HuH-7.5 (cell line): ENCODE data around the gene PHF23.

Source experiments
- DNase-seq: peaks from one replicate; pipeline ENCODE4 v3.0.0; 2011; ENCODE audit warnings: low spot score

Gene PHF23

DNA sequence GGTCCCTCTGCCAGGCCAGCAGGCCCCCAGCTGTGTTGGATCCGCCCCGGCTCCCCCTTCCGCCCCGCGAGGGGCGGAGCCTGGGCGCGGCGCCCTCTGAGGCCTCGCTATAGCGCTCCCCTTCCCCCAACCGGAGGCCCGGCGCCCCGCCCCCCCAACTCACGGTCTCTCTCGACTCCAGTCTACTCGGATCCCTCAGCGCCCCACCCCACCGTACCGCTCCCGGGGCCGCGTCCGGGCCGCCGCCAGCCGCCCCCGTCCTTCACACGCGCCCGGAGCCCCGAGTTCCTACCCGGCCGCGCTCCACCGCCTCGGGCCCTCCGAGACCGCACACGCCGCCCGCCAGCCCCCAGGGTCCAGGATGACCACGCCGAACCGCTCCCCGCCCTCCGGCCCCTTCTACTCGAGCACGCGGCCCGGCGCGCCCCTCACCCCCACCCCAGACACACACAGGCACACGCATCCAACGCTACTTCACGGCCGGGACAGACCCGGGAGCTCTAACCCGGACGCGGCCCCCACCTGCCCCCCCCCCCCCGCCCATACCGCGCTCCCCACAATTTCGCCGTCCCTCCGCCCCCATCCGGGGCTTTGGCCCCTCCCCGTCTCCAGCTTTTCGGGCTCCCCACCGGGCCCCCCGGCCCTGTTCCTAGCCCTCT lies 1.4 kb downstream of the PHF23 start:
- peak; percentile 78 for DNase-seq

DNA sequence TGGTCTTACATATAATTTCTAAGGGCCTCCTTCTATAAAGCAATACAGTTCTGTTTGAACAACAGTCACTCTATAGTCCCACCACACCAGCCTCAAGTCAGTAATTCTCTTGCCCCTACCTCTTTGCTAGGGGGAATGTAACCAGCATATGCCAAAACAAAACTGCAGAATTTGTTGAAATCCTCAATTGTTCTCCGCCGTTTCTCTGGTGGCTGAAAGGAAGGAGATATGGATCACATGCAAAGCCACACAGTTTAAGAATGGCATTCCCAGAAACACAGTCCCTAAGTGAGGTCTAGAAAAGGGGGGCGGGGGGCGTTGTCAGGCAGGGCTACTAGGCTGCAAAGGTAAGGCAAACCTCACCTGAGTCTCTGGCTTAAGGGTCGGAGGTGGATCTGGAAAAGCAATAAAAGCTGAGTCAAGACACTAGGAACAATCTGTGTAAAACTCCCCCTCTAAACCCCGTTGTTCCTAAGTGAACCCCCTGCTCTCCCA lies 1.9 kb downstream of the PHF23 start:
- DNase-seq = no peak

DNA sequence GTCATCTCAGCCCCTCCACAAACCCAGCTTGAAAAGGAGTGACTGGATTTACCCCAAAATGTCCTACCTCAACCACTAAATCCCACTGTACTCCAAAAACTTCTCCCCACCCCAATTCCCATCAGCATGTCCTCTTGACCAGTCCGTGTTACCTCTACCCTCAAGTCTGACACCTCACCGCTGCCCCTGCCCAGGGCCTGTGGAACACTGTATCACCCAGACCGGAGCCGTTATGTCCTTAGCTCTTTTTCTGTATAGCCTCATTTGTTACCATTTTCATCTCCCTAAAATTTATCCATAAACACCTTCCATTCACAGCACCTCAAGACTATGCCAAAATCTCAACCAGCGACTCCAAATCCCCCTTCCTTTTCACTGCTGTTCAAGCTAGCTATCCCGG lies 2.4 kb downstream of the PHF23 start:
- DNase-seq = no peak

DNA sequence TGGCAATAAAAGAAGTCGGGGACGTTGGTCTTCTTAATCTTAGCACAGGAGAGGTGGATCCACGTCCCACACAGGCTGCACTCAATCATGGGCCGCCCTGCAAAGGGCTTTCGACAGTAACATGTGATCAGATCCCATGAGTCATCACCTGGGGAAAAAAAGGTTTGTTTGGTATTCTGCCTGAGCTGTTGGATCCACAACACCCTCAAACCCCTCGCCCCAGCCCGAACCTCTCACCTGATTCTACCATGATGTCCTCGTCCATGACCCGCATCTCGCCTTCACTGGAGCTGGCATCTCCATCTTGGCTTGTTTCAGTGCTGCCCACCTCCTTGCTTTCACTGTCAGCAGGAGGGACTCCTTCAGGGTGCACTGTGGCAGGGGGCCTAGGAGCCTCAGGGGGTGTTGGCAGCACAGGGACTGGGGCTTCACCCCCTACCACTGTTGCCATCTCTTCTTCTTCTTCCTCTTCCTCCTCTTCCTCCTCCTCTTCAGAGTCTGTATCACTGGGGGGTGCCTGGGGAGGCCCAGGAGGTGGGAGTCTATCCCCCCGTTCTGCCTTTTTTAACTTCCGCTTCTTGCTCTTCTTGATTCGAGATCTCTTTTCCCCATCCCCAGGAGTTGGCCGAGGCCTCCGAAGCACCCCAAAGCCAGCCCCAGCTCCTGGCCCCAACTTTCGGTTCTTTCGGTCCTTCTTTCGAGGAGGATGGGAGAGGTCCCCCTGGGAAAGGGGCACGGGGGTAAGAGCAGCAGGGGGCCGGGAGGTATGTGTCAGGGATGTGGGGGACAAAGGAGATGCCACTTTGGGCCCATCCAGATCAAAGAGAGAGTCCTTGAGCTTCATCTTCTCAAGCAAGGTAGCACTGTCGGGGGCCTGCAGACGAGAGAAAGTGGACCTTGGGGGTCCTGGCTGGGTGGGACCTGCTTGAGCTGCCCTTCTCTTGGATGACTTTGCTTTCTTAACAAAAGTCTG lies 3.3 kb downstream of the PHF23 start:
- DNase-seq = no peak

DNA sequence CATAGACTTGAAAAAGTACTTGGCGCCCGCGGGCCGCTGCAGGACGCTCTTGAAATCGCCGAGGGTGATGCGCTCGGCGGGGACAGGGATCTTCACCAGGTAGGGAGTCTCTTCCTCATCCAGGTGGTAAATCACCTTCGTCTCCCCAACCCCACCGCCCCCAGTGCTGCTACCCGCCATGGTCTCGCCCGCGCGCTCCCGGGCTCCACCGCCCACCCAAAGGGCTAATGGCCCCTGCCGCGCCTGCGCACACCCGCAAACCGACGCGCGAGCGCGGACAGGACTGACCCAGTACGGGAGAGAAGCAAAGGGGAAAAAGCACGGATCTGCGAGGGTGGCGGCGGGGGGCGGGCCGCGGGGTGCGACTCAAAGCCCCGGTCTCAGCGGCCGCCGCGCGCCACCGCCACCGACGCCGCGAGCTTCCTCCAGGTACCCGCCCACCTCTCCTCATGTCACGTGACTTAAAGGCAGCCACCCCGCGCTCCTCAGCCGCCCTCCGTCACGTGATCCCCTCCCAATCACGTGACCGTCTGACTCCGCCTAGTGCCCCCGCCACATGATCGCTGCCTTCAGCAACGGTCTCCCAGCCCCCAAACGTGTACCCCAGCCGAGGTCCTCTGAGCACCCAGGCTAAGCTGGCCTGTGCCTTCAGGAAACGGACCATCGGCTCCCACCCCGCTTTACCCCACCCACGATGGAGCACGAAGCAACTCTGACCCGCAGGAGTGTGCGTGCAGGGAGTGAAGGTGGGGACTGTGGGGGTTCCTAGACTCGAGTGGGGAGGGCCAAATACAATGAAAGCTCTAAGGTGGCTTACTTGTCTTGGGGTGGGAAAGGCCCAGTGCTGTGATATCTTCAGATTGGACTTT lies 4.9 kb downstream of the PHF23 start, which contains the start of gene DVL2:
TSS of gene DVL2 (minus strand) at position 435 of the 869 bp plus-strand sequence. CDS start at position 180, 255 bp downstream.
- DNase-seq = peak; percentile 96

DNA sequence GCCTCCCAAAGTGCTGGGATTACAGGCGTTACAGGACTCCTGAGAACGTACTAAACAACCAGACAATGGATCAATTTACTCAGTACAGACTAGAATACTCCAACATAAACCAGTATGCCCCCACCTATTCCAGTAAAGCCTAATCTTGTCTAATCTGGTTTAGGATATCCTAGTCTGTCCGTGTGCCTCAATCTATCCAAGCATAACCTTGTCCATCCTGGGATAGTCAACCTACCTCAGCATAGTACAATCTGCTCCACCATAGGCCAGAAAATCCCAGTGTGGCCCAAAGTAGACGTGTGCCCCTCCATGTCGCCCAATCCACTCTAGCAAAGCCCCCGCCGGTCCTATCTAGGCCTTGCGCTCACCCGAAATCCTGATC lies 5.6 kb downstream of the PHF23 start:
- no peak for DNase-seq

DNA sequence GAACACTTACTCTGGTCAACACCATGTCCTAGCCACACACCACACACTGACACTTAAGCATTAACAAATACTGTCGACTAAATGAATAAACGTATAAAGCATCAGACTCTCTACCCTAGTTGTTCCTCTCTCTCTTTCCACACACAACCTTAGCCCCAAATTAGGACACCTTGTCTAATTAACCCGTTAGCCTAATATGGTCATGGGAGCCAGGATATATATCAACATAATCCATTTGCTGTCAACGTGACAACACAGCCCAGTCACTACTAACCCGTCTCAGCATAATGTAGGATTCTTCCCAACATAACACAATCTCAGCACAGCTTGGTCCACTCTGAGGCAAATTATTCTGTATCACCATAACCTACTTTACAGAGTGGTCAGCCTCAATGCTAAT lies 7.1 kb downstream of the PHF23 start:
- DNase-seq = no peak

DNA sequence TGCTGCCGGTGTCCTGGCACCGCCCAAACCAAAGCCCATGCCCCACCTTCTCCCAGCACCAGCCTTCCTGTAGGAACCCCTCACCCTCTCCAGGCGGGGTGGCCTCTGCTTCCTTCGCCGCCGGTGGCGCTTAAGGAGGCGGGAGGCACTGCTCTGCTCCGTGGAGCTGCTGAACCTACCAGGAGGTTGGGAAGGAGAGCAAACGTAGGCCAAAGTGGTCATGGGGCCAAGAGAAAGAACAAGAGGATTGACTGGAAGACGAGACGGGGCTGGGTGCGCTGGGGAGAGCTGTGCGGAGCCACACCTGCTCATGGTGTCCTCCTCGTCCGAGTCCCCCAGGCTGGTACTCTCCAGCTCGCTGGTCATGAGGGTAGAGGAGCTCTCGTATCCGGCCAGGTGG lies 9.8 kb downstream of the PHF23 start:
- DNase-seq = no peak

DNA sequence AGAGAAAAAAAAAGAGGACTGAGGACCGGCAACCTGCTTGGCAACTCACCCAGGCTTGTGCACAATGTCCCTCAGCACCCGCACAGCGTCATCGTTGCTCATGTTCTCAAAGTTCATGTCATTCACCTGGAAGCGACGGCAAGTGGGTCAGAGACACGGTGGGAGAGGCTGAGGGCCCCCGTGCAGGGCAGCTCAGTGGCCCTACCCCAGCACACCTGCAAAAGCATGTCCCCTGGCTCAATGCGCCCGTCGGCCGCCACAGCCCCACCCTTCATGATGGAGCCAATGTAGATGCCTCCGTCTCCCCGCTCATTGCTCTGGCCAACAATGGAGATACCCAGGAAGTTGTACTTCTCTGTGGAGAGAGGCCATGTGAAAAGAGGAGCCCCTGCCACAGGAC lies 10.3 kb downstream of the PHF23 start:
- no peak for DNase-seq

DNA sequence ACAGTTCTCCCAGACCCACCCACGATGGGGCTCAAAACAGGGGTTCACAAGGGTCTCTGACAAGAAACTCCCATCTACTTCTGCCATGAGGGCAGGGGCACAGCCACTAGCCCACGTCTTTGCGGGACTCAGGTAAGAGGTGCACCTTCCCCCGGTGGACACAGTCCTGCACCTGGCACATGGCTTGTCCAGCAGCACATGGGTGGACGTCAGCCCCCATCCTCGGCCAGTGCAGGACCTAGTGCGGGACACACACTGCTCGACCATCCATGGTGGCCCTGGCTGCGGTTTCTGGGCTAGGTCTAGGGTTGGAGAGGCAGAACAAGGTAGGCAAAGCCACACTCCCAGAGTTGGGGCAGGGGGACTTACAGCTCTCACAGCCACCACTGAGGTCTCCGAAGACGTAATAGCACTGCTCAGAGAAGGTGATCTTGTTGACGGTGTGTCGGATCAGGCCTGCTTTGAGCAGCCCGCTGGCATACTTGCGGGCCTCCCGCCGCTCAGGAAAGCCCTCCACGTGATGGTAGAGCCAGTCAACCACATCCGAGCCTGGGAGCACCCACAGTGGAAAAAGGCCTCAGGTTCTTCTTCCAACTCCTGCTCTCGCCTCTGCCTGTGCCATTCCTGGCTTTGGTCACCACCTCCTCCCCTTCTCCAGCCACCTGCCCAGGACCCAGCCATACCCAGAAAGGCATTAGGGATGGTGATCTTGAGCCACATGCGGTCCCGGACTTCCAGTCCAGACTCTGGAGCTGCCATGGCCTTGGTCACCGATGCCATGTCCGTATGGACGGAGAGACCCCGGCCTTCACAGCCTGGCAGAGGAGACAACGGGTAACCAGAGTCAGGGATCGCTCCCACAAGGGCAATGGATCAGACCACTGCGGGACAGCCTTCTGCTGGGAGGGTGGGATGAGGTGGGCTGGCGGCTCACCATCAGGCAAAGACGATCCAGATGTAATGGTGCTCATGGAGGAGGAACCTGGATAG lies 12.2 kb downstream of the PHF23 start:
- no peak for DNase-seq

DNA sequence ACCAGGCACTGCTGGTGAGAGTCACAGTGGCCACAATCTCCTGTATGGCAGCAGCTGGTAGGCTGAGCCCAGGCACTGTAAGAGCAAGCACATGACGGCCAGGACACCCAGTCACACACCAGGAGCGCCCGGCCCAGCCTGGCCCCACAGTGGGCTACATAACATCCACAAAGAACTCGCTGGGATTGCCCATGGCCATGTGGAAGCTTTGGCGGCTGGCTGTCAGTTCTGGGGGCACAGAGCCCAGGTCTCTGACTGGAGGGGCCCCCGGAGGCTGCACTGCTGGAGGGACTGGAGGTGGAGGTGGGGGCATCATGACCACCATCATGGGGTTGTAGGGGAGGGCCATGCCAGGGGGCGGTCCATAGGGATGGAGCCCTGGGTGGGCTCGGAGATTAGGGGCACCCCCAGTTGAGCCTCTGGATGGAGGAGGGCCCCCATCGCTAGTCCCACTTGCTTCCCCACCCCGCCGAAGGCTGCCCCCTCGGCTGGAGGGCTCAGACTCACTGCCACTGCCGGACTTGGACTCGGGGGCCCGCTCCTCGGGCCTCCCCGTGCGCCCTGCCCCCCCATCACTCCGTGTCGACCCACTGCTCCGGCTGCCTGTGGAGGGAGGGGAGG lies 13.4 kb downstream of the PHF23 start:
- no peak for DNase-seq

DNA sequence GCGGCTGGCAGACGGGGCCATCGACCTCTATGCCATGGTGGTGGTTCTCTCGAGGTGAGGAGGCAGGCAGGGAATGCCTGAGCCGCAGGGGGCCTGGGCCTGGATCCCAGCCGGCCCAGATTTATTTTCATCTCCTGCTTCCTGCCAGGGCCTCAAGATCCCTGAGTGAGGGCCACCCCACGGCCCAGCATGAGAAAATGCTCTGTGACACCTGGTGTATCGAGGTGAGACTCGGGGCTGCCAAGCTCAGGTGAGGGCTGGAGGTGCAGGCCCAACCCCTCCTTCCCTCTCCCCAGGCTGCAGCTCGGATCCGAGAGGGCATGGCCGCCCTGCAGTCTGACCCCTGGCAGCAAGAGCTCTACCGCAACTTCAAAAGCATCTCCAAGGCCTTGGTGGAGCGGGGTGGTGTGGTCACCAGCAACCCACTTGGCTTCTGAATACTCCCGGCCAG lies 14.6 kb downstream of the PHF23 start:
- no peak for DNase-seq

DNA sequence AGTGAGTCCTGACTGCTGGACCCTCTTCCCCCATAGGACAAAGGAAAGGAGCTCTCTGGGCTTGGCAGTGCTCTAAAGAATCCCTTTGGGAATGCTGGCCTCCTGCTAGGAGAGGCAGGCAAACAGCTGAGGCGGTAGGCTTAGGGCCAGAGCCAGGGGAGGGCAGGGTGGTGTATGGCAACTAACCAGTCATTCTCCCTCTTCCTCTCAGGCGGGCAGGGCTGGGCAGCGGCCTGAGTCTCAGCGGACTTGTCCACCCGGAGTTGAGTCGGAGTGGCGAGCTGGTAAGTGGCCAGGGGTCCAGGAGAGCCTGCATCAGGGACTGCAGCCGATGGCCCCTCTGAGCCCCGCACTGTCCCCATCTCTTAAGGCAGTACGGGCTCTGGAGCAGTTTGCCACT lies 15.1 kb downstream of the PHF23 start:
- no peak for DNase-seq

DNA sequence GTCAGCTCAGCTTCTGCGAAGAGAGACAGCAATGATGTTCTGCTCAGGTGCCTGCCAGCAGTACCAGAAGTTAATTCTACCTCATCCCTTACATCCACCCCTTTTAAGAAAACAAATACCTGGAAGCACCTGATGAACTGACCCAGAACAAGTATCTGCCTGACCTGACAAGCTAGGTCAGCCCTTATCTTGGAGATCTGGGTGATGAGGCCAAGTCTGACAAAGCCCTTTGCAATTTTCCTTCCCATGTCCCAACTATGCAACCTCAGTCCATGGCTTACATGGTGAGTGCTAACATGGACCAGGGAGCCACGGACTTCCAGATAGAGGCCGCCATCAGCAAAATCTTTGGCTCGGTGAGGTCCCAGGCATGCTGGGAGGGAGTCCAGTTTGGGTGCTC lies 15.9 kb downstream of the PHF23 start:
- no peak for DNase-seq

DNA sequence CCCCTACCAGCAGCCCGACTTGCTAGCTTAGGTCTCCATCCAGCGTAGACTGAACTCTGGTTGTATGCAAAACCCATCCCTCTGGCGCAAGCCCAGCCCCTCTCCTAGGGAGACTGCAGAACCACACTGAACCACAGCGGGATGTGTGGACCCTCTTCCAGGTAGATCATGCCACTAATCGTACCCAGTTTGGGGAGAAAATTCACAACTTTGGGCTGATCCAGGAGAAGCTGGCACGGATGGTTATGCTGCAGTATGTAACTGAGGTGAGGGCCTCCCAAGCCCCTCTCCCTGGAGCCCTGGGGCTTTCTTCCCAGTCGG lies 16.3 kb downstream of the PHF23 start:
- no peak for DNase-seq

DNA sequence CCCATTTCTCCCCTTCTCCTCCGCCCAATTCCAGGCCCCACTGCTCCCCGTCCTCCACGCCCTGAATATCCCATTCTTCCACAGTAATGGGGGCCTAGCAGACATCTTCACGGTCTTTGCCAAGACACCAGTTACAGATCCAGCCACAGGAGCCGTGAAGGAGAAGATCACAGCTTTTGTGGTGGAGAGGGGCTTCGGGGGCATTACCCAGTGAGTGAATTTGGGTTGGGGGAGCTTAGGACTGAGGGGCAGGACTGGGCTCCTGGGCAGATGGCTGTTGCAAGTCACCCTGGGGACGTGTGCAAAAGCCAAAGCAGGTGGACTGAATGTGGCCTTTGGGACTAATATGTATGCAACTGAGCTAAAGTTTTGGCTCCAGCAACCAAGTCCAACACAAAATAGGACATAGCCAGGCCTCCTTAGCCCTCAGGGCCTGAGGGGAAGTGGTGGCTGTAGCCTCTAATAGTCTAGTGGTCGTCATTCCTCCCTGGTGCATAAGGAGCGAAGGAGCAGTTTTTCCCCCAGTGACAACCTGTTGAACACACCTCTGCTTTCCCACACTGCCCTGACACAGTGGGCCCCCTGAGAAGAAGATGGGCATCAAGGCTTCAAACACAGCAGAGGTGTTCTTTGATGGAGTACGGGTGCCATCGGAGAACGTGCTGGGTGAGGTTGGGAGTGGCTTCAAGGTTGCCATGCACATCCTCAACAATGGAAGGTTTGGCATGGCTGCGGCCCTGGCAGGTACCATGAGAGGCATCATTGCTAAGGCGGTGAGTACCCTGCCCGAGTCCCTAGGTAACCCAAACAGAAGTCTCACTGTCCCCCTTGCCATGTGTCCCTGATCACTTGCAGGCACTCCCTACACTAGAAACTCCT lies 16.9 kb downstream of the PHF23 start:
- DNase-seq = no peak

DNA sequence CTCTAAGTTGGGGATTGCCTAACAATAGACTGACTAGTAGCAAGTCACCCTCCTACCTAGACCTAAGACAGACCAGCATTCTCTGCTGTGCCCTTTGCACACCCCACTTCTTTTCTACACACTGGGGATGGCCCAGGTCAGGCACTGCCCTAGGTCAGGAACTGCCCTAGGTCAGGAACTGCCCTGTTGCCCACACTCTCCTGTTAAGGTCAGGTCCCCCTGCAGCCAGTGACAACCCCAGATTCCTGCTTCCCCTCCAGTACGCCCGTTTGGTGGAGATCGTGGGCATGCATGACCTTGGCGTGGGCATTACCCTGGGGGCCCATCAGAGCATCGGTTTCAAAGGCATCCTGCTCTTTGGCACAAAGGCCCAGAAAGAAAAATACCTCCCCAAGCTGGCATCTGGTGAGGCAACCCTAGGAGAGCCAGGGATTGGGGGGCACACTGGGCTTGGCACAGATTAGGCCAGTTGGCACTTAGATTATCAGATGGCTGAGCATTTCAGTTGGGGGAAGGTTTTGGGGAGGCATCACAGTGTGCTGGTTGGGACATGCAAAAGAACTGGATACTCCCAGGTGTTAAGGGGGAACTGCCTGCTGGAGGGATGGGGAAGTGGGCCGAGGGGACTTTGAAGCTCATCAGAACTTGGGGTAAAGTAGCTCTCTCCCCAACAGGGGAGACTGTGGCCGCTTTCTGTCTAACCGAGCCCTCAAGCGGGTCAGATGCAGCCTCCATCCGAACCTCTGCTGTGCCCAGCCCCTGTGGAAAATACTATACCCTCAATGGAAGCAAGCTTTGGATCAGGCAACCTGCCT lies 17.8 kb downstream of the PHF23 start:
- DNase-seq = no peak

DNA sequence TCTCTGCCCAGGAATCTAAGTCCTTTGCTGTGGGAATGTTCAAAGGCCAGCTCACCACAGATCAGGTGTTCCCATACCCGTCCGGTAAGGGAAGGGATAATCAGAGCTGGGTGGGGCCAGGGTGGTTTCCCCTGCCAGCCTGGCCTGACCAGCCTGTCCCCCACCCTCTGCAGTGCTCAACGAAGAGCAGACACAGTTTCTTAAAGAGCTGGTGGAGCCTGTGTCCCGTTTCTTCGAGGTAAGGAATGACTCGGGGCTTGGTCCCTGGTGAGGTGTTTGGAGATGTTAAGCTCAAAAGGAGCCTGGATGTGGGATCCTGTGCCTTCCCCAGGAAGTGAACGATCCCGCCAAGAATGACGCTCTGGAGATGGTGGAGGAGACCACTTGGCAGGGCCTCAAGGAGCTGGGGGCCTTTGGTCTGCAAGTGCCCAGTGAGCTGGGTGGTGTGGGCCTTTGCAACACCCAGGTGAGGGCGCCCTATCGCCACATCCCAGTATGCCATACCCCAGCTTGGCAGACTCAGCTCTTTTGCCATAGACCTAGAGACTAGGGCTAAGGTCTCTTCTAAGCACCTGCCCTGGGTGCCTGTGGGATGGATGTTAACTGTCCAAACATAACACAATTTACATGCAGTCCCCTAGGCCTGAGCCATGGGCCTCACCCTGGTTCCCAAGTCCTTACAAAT lies 18.5 kb downstream of the PHF23 start:
- no peak for DNase-seq
